Psoas muscle (tissue), 8 donors: Measurements from ENCODE around the gene LARP6. TPM values are rescaled to one million over a fixed set of nuclear protein-coding genes. Genes with fewer than 3 reads are reported as not detected.

Experiments
- ATAC-seq, 4 donors: fragments of 200-7000 bp; cut with Tn5 transposase; one replicate each; pipeline ENCODE4 v1.9.1; 2020; ENCODE audit warnings: moderate library complexity in 3 of 4, mild to moderate bottlenecking in 2 of 4
- DNase-seq, 2 donors: peaks; one replicate each; pipeline ENCODE4 v3.0.0-alpha.2; 2020
- H3K27ac ChIP-seq: fragments of 200-600 bp; one replicate; pipeline ENCODE4 v1.8.0; 2022
- H3K27me3 ChIP-seq, 3 donors: fragments of 200-600 bp in 1 of 3; one replicate each; pipeline versions ENCODE4 v1.6.1 to v1.8.0; 2013 to 2022; ENCODE audit warnings: low read length in 2 of 3, mild to moderate bottlenecking in 2 of 3, moderate library complexity in 1 of 3; ENCODE audit not compliant: insufficient read depth in 3 of 3
- H3K36me3 ChIP-seq, 2 donors: fragments of 200-600 bp in 1 of 2; one replicate each; pipeline versions ENCODE4 v1.6.1 to v1.8.0; 2013 to 2022; ENCODE audit warnings: low read depth in 1 of 2, mild to moderate bottlenecking in 1 of 2, moderate library complexity in 1 of 2; ENCODE audit not compliant: insufficient read depth in 1 of 2
- H3K4me1 ChIP-seq: fragments of 200-600 bp; one replicate; pipeline ENCODE4 v1.8.0; 2022
- H3K4me3 ChIP-seq: fragments of 200-600 bp; one replicate; pipeline ENCODE4 v1.8.0; 2022; ENCODE audit warnings: mild to moderate bottlenecking
- H3K9me3 ChIP-seq: fragments of 200-600 bp; one replicate; pipeline ENCODE4 v1.8.0; 2022
- CTCF ChIP-seq: fragments of 200-600 bp; IDR thresholded peaks from one replicate; pipeline ENCODE4 v1.8.0; 2022; ENCODE audit warnings: antibody characterized with exemption
- WGBS, 3 donors: extraction: QIAGEN DNeasy Blood & Tissue Kit; methylation state at CpG; one replicate each; pipeline versions ENCODE4 v1.1.6 to v1.1.7; 2013; 5-methylcytosine and 5-hydroxymethylcytosine counted together
- intact Hi-C, 2 donors: fragments of 100-400 bp; cut with DNase I; formaldehyde crosslinking; loops; one replicate each; pipeline versions ENCODE4 v1.11.0 to v1.14.2; 2022
- polyA plus RNA-seq, 3 donors: library from polyadenylated mRNA; stranded (reverse); fragments of 200-250 nt; gene quantifications; one replicate each; pipeline ENCODE4 v1.2.3, GENCODE V29; 2013
- total RNA-seq, 4 donors: library from RNA; stranded (reverse); fragmentation: NEBNext Ultra II Directional in 2 of 4; extraction: Animal tissue kit (Norgen Biotek cat#: 25700) in 2 of 4; gene quantifications; one replicate each; pipeline versions ENCODE4 v1.2.1 to v1.2.4, GENCODE V29; 2021 to 2023
- donor health status: healthy with polysubstance abuse.
- donor health status: DM: no; HTN: no; CAD: no; lungs with moderate emphysema.
- donor health status: Bipolar disorder and iron deficiency.
- donor health status: healthy.
- donor health status: DM: yes; HTN: yes; CAD: no.
- donor health status: DM: no; HTN: no; CAD: no.
- donor health status: DM: no; HTN: no; CAD: no.
- donor health status: DM: yes; HTN: yes; CAD: no.

The LARP6 gene
- total and polyA plus RNA-seq, 7 donors = 2.9 to 18.9 (median 6.4) TPM

GRCh38 chr15:70835841-70836240 lies 18.1 kb downstream of the LARP6 start:
- Histone ChIP-seq H3K4me3 (no peak overlapping the region), H3K27me3 (no peaks in the 10 kb centered on the region), H3K27ac (no peak overlapping the region), H3K36me3 (peaks cover 0 to 12% of the 10 kb centered on the region in 2 donors), H3K9me3 (no peaks in the 10 kb centered on the region), H3K4me1 (peaks cover 11% of the 10 kb centered on the region)
- ATAC-seq (no peak), DNase-seq (no peak)
- intact Hi-C loops = no loop called here
- 67 to 87% (median 80%) methylated on average over 3 of the region's 3 CpGs for WGBS, 3 donors
- no peak for TF ChIP-seq CTCF

- WGBS, 3 donors = 91 to 95% (median 92%) methylated on average over 6 of the region's 6 CpGs
- H3K27ac ChIP-seq = no peak overlapping the region
- H3K4me3 ChIP-seq = no peak overlapping the region
- TF ChIP-seq CTCF = no peak
- peaks cover 0 to 12% of the 10 kb centered on the region in 2 donors for H3K36me3 ChIP-seq
- peaks cover 11% of the 10 kb centered on the region for H3K4me1 ChIP-seq
- ATAC-seq (peak; percentile 23 to 59 (median 48)), DNase-seq (peak; percentile 85 to 88)
- no peaks in the 10 kb centered on the region for H3K9me3 ChIP-seq
- no peaks in the 10 kb centered on the region for H3K27me3 ChIP-seq
- intact Hi-C loops = no loop called here
These were observed 18.5 kb downstream of the LARP6 start for GRCh38 chr15:70835415-70835814.

GRCh38 chr15:70834999-70835398 lies 19.0 kb downstream of the LARP6 start:
- Histone ChIP-seq H3K4me1 (peaks cover 13% of the 10 kb centered on the region), H3K27ac (no peak overlapping the region), H3K4me3 (no peak overlapping the region), H3K36me3 (peaks cover 0 to 12% of the 10 kb centered on the region in 2 donors), H3K27me3 (no peaks in the 10 kb centered on the region), H3K9me3 (no peaks in the 10 kb centered on the region)
- ATAC-seq (no peak), DNase-seq (no peak)
- 70 to 85% (median 84%) methylated on average over 2 of the region's 2 CpGs for WGBS, 3 donors
- intact Hi-C loops = no loop called here
- no peak for TF ChIP-seq CTCF

GRCh38 chr15:70833861-70834765 lies 19.8 kb downstream of the LARP6 start:
- Histone ChIP-seq H3K9me3 (no peaks in the 10 kb centered on the region), H3K27me3 (no peaks in the 10 kb centered on the region), H3K4me3 (no peak overlapping the region), H3K4me1 (peaks cover 15% of the 10 kb centered on the region), H3K36me3 (peaks cover 0 to 12% of the 10 kb centered on the region in 2 donors), H3K27ac (peak overlapping the region; percentile 69)
- intact Hi-C loops = no loop called here
- peak; percentile 44 to 60 (median 56) for ATAC-seq
- TF ChIP-seq CTCF = no peak
- no peak for DNase-seq
- WGBS, 3 donors = 40 to 50% (median 47%) methylated on average over 9 of the region's 9 CpGs
